HEK293T (cell line): ENCODE data around the gene TFAP2B.

ENCODE experiments used
- CTCF ChIA-PET: fragments of 350-600 bp; formaldehyde crosslinking; extraction: SDS; loops from one replicate; lab custom pipeline; 2021; ENCODE audit warnings: antibody characterized with exemption, inconsistent platforms; lab: Yijun Ruan, JAX
- POLR2A ChIA-PET: fragments of 350-600 bp; formaldehyde crosslinking; extraction: SDS; loops from one replicate; lab custom pipeline; 2020; ENCODE audit warnings: antibody characterized with exemption, inconsistent platforms; lab: Yijun Ruan, JAX
- DNase-seq: peaks from one replicate; pipeline ENCODE4 v3.0.0; 2012; ENCODE audit warnings: mixed read lengths; ENCODE audit errors: extremely low spot score
- ARNT ChIP-seq: fragments of 450-650 bp; IDR thresholded peaks from 2 replicates; pipeline ENCODE4 v1.6.1; 2017; ENCODE audit warnings: mild to moderate bottlenecking
- BHLHE40 ChIP-seq: fragments of 450-650 bp; IDR thresholded peaks from 2 replicates; pipeline ENCODE4 v1.6.1; 2016; ENCODE audit warnings: mild to moderate bottlenecking, moderate library complexity, borderline replicate concordance
- CTBP1 ChIP-seq: fragments of 450-650 bp; IDR thresholded peaks from 2 replicates; pipeline ENCODE4 v1.6.1; 2016; ENCODE audit warnings: borderline replicate concordance
- ELF4 ChIP-seq: fragments of 450-650 bp; IDR thresholded peaks from 2 replicates; pipeline ENCODE4 v1.6.1; 2017; ENCODE audit warnings: antibody characterized with exemption
- FOXA1 ChIP-seq: fragments of 450-650 bp; IDR thresholded peaks from 2 replicates; pipeline ENCODE4 v1.6.1; 2016; ENCODE audit warnings: mild to moderate bottlenecking
- FOXK2 ChIP-seq: fragments of 450-650 bp; IDR thresholded peaks from 2 replicates; pipeline ENCODE4 v1.6.1; 2016; ENCODE audit warnings: mild to moderate bottlenecking
- FOXM1 ChIP-seq: fragments of 450-650 bp; IDR thresholded peaks from 2 replicates; pipeline ENCODE4 v1.6.1; 2017; ENCODE audit warnings: mild to moderate bottlenecking, borderline replicate concordance
- HDGF ChIP-seq: fragments of 450-650 bp; IDR thresholded peaks from 2 replicates; pipeline ENCODE4 v1.6.1; 2017; ENCODE audit warnings: antibody characterized with exemption, borderline replicate concordance
- L3MBTL2 ChIP-seq: fragments of 450-650 bp; conservative IDR thresholded peaks from 2 replicates; pipeline ENCODE4 v1.6.1; 2016; ENCODE audit warnings: mild to moderate bottlenecking
- LEF1 ChIP-seq: fragments of 450-650 bp; IDR thresholded peaks from 2 replicates; pipeline ENCODE4 v1.6.1; 2017; ENCODE audit warnings: mild to moderate bottlenecking, borderline replicate concordance
- NFRKB ChIP-seq: fragments of 450-650 bp; IDR thresholded peaks from 2 replicates; pipeline ENCODE4 v1.6.1; 2016; ENCODE audit warnings: mild to moderate bottlenecking, moderate library complexity
- SP1 ChIP-seq: fragments of 450-650 bp; IDR thresholded peaks from 2 replicates; pipeline ENCODE4 v1.6.1; 2017
- SUZ12 ChIP-seq: fragments of 450-650 bp; IDR thresholded peaks from 2 replicates; pipeline ENCODE4 v1.6.1; 2016; ENCODE audit warnings: mild to moderate bottlenecking
- TARDBP ChIP-seq: fragments of 450-650 bp; IDR thresholded peaks from 2 replicates; pipeline ENCODE4 v1.6.1; 2016
- ZNF384 ChIP-seq: fragments of 450-650 bp; IDR thresholded peaks from 2 replicates; pipeline ENCODE4 v1.6.1; 2016
- TF ChIP-seq, protein P1 (sequence below): fragments of 450-650 bp; IDR thresholded peaks from 2 replicates; pipeline ENCODE4 v1.6.1; 2016

TFAP2B gene

DNA sequence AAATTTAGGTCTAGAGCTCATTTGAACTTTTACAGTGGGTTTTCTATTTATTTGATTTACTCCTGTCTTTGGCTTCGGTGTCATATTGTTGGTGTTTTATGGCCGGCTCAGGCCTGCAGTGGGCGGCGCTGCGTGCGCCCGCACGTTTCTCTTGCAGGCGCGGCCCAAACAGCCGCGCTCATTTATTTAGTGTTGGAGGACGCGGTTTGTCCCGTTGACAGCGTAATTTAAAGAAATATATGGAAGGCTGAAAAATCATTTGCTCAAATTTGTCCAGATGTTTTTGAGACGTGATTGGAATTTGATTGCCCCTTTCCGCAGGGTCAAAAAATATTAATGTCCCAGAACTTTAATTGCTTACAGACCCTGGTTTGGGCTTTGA, 22.1 kb downstream of the TFAP2B start:
- ChIA-PET CTCF (no interaction called here), POLR2A (no interaction called here)
- DNase-seq, result no peak
- TF ChIP-seq FOXM1 (no peak), FOXK2 (no peak), ARNT (no peak), ZNF384 (no peak), CTBP1 (no peak), ELF4 (no peak), TARDBP (no peak), HDGF (no peak), SUZ12 (no peak), L3MBTL2 (no peak), NFRKB (no peak), BHLHE40 (no peak), LEF1 (no peak), SP1 (no peak), FOXA1 (no peak)
- TF ChIP-seq, protein P1, sequence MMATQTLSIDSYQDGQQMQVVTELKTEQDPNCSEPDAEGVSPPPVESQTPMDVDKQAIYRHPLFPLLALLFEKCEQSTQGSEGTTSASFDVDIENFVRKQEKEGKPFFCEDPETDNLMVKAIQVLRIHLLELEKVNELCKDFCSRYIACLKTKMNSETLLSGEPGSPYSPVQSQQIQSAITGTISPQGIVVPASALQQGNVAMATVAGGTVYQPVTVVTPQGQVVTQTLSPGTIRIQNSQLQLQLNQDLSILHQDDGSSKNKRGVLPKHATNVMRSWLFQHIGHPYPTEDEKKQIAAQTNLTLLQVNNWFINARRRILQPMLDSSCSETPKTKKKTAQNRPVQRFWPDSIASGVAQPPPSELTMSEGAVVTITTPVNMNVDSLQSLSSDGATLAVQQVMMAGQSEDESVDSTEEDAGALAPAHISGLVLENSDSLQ, result no peak

DNA sequence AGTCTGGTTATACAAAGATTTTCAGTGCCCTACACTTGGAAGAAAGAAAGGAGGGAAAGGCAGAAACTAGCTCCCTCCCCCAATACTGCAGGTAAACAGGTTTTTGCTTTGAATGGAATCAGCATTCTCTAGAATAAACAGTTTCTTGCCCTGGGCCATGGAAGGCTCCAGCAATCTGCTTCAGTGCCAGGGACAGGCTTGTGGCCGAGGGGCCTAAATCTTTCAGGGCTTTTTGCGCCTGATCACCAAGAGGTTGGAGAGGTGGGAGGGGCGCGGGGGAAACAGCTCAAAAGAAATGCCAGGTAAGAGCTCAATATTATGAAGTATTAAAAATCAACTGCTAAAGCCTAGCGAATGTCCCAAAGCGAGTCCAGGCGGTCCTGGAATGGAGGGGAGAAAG, 23.8 kb downstream of the TFAP2B start:
- POLR2A ChIA-PET, result no interaction called here

DNA sequence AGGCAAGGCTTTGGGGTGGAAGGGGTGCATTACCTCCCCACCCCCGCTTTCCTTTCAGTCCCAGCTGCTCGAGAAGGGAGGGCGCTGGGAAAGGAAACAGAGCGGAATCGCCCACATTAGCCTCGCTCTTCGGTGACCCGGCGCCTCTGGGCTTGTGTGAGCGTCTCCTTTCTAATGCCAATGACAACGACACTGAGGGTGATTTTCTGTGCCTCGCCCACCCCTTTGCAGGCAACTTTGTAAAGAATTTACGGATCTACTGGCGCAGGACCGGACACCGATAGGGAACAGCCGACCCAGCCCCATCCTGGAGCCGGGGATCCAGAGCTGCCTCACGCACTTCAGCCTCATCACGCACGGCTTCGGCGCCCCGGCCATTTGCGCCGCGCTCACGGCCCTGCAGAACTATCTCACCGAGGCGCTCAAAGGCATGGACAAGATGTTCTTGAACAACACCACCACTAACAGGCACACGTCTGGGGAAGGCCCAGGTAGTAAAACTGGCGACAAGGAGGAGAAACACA, 24.3 kb downstream of the TFAP2B start:
- no peak for TF ChIP-seq ELF4
- ChIA-PET POLR2A (no interaction called here), CTCF (no interaction called here)
- no peak for DNase-seq

More for the DNA sequence above, 23.8 kb downstream of the TFAP2B start:
- DNase-seq, result no peak
- CTCF ChIA-PET, result no interaction called here
- TF ChIP-seq TARDBP (no peak), NFRKB (no peak), HDGF (no peak), FOXK2 (no peak), LEF1 (no peak), ZNF384 (no peak), FOXM1 (no peak), L3MBTL2 (no peak), FOXA1 (no peak), ARNT (no peak), BHLHE40 (no peak), CTBP1 (no peak), ELF4 (no peak), SUZ12 (no peak)
- TF ChIP-seq, protein P1, result no peak

DNA sequence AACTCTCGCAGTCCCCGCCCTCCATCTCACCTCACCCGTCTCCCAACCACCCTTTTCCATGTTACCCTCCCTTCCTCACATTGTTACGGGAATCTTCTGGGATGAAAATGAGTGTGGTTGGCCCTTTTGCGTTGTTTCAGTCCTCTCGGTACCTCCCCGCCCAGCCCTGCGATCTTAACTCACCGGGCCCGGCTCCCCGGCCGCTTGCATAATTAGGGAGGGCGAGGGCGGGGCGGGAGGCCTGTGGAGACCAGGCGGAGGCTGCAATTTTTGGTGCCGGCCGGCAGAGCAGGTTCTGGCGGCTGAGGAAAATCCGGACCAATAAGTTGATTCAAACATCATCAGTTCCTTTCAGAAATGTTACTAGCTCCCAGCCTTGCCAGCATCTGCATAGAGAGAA, 25.2 kb downstream of the TFAP2B start:
- TF ChIP-seq BHLHE40 (no peak), FOXK2 (no peak)
- ChIA-PET POLR2A (no interaction called here), CTCF (no interaction called here)
- peak; percentile 54 for DNase-seq

DNA sequence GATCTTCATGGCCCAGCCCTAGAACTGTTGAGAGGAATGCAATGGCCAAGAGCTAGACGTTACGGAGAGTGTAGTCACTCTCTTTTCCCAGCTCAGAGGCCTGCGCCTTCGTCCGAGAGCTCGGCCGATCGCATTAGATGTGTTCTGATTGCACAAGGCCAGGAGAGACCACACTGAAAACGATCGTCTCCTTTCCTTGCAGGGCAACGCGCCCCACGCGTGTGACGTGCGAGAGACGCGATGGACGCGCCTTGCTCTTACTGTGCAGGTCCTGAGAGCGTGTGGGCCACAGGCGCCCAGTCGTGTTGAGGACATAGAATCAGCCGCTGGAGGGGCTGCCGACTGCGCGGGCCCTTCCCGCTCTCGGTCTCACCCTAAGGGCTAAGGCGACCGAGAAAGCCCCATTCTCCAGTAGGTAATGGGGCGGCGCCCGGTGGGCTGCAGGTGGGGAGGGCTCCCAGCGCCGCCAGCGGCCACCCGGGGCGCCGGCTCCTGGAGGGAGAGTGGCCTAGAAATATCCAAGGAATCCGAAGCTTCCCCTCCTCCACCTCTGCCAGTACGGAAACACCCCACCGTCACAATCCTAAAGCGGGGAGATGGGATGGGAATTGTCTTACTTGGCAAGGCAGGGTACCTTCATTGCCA, 26.9 kb downstream of the TFAP2B start:
- TF ChIP-seq FOXK2 (no peak), L3MBTL2 (no peak), FOXM1 (no peak), TARDBP (no peak), ZNF384 (no peak), FOXA1 (no peak)
- DNase-seq, result no peak
- POLR2A ChIA-PET, result no interaction called here
- CTCF ChIA-PET, result no interaction called here

DNA sequence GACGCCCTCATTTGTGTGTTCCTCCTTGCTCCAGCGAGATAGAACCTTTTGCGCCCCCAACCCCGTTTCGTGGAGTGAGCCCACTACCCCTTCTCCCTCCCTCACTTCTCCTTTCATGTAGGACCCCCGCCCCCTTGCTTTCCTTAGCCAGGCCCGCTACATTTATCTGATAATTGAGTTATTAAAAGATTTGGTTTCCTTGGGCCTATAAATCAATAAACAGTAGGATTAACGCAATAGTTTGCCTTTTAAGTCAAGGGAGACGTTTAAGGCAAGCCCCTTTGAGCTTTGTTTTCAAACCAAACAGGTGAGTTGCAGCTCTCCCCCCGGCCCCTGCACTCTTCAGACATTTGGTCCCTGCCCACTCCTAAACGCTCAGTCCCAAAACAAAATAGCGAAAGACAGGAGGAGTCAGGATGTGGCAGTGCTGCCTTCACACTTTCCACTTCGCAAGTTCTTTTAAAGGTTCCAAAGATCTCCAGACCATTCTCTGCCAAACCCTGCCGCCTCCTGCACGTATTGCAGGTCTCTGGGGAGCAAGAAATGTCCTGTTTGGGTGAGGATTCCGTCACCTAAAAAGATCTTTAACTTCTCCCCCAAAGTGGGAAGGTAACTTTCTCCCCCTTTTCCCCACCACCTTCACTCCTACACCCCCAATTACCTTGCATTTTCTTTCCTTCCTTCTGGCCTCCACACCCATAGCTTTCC, 27.6 kb downstream of the TFAP2B start:
- no peak for TF ChIP-seq ZNF384
- no peak for TF ChIP-seq ARNT
- no peak for TF ChIP-seq SP1
- TF ChIP-seq SUZ12, result no peak
- no peak for TF ChIP-seq NFRKB
- no peak for TF ChIP-seq HDGF
- no peak for TF ChIP-seq BHLHE40
- TF ChIP-seq LEF1, result no peak
- no peak for TF ChIP-seq L3MBTL2
- TF ChIP-seq FOXA1, result no peak
- ChIA-PET POLR2A (no interaction called here), CTCF (no interaction called here)
- no peak for DNase-seq

DNA sequence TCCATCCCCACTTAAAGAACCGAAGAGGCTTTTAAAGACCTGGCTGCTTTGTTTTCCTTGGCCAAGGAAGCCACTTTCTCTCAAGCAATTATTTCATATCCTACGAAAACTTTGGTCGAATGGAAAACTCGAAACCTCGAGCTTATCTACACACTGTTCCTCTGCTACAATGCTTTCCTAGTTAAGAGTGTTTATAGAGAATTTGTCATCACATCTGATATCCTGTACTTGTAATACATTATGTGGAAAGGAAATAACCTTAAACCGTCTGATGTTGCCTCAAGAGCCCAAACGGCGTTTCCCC, 28.1 kb downstream of the TFAP2B start:
- ChIA-PET CTCF (no interaction called here), POLR2A (no interaction called here)
- no peak for DNase-seq
- TF ChIP-seq ELF4, result no peak
- no peak for TF ChIP-seq CTBP1
